ENCODE data around the gene GDPD4. TPM values are rescaled to one million over a fixed set of nuclear protein-coding genes. Genes with fewer than 3 reads are reported as not detected.

GDPD4 gene
- total RNA-seq (2021) (not detected in 2 replicates), Bru-seq, nascent RNA (percentile 1 among the genes with signal in this experiment), BruChase-seq, experiment 1, labeled RNA remaining after a 2-hour chase (percentile 9 among the genes with signal in this experiment), BruChase-seq, experiment 2, labeled RNA remaining after a 6-hour chase (percentile 7 among the genes with signal in this experiment)
- long read RNA-seq: 0 reads

GRCh38 chr11:77301510-77301909, at the start of gene GDPD4:
Gene GDPD4 (minus strand): TSS chr11:77301686. CDS start chr11:77285137, 16,549 bp downstream.
- TF ChIP-seq CTCF (conservative IDR thresholded peaks at IDR 0.05; ENCODE audit: low read depth, low read length) (no peak), EZH2 (IDR thresholded peaks at IDR 0.05; ENCODE audit: borderline replicate concordance, low read depth, low read length, poor library complexity, severe bottlenecking) (no peak)
- Histone ChIP-seq H3K27ac (ENCODE audit: low read depth, low read length, poor library complexity, severe bottlenecking) (no peak within 1 kb of the TSS), H3K27me3 (replicated peaks; ENCODE audit: insufficient read depth, low read depth, low read length, poor library complexity) (no peaks in the 10 kb centered on the region), H3K36me3 (ENCODE audit: insufficient read depth, low read length, poor library complexity, severe bottlenecking) (no peaks in the 10 kb centered on the region), H3K4me3 (ENCODE audit: low read depth, low read length, poor library complexity, severe bottlenecking) (no peak within 1 kb of the TSS), H3K9me3 (ENCODE audit: low read depth, low read length, poor library complexity, severe bottlenecking) (no peaks in the 10 kb centered on the region), H3K4me1 (ENCODE audit: insufficient read depth, low read length, poor library complexity, severe bottlenecking) (no peaks in the 10 kb centered on the region)
- ChIA-PET POLR2A (ENCODE audit: low non-redundant PET) (no interaction called here), CTCF (no interaction called here)
- no peak for DNase-seq (ENCODE audit: low spot score)
- intact Hi-C loops (cut with micrococcal nuclease; ENCODE audit: unreplicated experiment): no loop called here
- BruUV-seq (replicated peaks): no TSS peak

- ChIA-PET POLR2A (ENCODE audit: low non-redundant PET) (interaction anchor here (0.7 kb wide), 1 partner anchor 88 kb away, joined by 5 read pairs; no protein-coding TSS in a partner anchor), CTCF (no interaction called here)
- Histone ChIP-seq H3K36me3 (ENCODE audit: insufficient read depth, low read length, poor library complexity, severe bottlenecking) (no peaks in the 10 kb centered on the region), H3K9me3 (ENCODE audit: low read depth, low read length, poor library complexity, severe bottlenecking) (no peaks in the 10 kb centered on the region), H3K27ac (ENCODE audit: low read depth, low read length, poor library complexity, severe bottlenecking) (no peak overlapping the region), H3K4me3 (ENCODE audit: low read depth, low read length, poor library complexity, severe bottlenecking) (no peak overlapping the region), H3K27me3 (replicated peaks; ENCODE audit: insufficient read depth, low read depth, low read length, poor library complexity) (no peaks in the 10 kb centered on the region), H3K4me1 (ENCODE audit: insufficient read depth, low read length, poor library complexity, severe bottlenecking) (no peaks in the 10 kb centered on the region)
- TF ChIP-seq EZH2 (IDR thresholded peaks at IDR 0.05; ENCODE audit: borderline replicate concordance, low read depth, low read length, poor library complexity, severe bottlenecking) (no peak), CTCF (conservative IDR thresholded peaks at IDR 0.05; ENCODE audit: low read depth, low read length) (no peak)
- intact Hi-C loops (cut with micrococcal nuclease; ENCODE audit: unreplicated experiment): no loop called here
- no peak for DNase-seq (ENCODE audit: low spot score)
- no TSS peak for BruUV-seq (replicated peaks)
Measured at GRCh38 chr11:77347948-77348347, 46.5 kb upstream of the GDPD4 start.

GRCh38 chr11:77346906-77347603, 45.6 kb upstream of the GDPD4 start:
- H3K27ac ChIP-seq (ENCODE audit: low read depth, low read length, poor library complexity, severe bottlenecking): no peak overlapping the region
- no peaks in the 10 kb centered on the region for H3K4me1 ChIP-seq (ENCODE audit: insufficient read depth, low read length, poor library complexity, severe bottlenecking)
- POLR2A ChIA-PET (ENCODE audit: low non-redundant PET): no interaction called here
- intact Hi-C loops (cut with micrococcal nuclease; ENCODE audit: unreplicated experiment): no loop called here
- DNase-seq (ENCODE audit: low spot score): peak; percentile 84
- CTCF ChIA-PET: no interaction called here
- H3K36me3 ChIP-seq (ENCODE audit: insufficient read depth, low read length, poor library complexity, severe bottlenecking): no peaks in the 10 kb centered on the region
- H3K27me3 ChIP-seq (replicated peaks; ENCODE audit: insufficient read depth, low read depth, low read length, poor library complexity): no peaks in the 10 kb centered on the region
- TF ChIP-seq CTCF (conservative IDR thresholded peaks at IDR 0.05; ENCODE audit: low read depth, low read length): no peak
- no peak for TF ChIP-seq EZH2 (IDR thresholded peaks at IDR 0.05; ENCODE audit: borderline replicate concordance, low read depth, low read length, poor library complexity, severe bottlenecking)
- BruUV-seq (replicated peaks): no TSS peak
- H3K9me3 ChIP-seq (ENCODE audit: low read depth, low read length, poor library complexity, severe bottlenecking): no peaks in the 10 kb centered on the region
- no peak overlapping the region for H3K4me3 ChIP-seq (ENCODE audit: low read depth, low read length, poor library complexity, severe bottlenecking)
